Tongue (tissue), 2 donors: Measurements from ENCODE around the gene ELP6. TPM values are rescaled to one million over a fixed set of nuclear protein-coding genes. Genes with fewer than 3 reads are reported as not detected.
"Not testable (repeated sequence)": the region's sequence is repeated elsewhere in the genome, so short reads cannot be mapped to it uniquely, and the experiment has no call there.

Source experiments
- DNase-seq: peaks from one replicate; pipeline ENCODE4 v3.0.0-alpha.2; 2015
- total RNA-seq: library from RNA; depleted of rRNA; stranded (reverse); fragments of >200 nt; gene quantifications from one replicate; pipeline ENCODE4 v1.2.3, GENCODE V29; 2014

Gene ELP6
- total RNA-seq, 1 donor from 2014 or later, result 17.8 TPM

DNA sequence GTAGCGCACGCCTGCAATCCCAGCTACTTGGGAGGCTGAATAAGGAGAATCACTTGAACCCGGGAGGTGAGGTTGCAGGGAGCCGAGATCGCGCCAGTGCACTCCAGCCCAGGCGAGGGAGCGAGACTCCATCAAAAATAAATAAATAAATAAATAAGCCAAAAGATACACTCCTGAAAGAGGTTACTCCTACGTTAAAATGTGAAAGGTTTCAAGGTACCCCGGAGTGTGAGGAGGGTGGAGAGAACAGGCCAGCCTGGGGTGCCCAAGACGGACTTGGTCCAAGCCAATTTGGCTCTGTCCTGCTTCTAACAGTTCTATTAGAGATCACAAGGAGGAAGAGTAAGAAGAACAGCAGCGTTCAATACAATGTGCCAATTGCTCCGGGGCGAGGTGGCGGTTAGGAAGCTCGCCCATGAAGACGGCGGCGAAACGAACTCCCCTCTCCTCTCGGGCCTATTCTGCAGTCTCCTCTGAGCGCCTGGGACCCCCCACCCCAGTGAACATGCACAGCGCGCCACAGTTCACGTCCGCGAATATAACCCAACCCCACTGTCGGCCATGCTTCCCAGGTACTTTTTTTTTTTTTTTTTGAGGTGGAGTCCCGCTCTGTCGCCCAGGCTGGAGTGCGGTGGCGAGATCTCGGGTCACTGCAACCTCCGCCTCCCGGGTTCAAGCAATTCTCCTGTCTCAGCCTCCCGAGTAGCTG is 942 bp downstream of the ELP6 start:
- DNase-seq, result peak; percentile 36

DNA sequence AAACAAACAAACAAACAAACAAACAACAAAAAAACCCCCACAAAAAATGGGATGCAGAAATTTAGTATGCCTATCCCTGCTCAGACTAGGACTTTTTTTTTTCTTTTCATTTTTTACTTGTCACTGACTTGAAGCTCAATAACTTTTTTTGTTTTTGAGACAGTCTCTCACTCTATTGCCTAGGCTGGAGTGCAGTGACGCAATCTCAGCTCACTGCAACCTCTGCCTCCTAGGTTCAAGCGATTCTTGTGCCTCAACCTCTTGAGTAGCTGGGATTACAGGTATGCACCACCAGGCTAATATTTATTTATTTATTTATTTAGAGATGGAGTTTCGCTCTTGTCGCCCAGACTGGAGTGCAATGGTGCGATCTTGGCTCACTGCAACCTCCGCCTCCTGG is 8.2 kb downstream of the ELP6 start:
- not testable (repeated sequence) for DNase-seq

DNA sequence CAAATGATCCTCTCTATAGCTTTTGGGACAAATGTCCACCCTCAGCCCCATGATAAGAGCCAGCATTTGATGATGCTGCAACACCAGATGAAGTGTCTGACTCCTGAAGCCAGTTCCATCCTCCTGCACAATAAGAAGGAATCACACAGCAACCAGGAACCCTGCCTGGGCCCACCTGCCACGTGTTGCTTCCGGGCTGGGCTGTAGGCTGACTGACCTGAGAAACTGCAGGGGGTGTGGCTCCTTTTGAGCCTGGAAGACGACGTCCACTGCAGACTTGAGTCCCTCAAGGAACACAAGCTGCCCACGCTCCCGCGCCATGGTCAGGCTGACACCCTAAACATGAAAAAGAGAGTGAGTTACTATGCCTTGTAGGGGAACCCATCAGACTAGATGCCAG is 9.4 kb downstream of the ELP6 start:
- no peak for DNase-seq

DNA sequence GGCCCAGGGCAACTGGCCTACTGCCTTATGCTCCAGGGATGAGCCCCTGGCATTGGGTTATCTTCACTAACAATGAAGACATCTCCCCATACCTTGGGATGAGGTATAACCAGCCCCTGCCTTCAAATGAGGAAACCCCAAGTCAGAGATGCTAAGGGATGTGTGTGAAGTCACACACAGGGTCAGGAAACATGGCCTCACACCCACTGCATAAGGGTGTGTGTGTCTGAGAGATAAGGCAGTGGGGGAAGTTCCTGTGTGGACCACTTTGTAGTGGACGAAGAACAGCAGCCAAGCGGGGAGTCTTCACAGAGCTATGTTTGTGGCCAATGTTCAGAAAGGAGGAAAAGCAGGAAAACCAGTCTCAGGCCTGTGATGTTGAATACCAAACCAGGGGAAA is 10.5 kb downstream of the ELP6 start:
- no peak for DNase-seq

DNA sequence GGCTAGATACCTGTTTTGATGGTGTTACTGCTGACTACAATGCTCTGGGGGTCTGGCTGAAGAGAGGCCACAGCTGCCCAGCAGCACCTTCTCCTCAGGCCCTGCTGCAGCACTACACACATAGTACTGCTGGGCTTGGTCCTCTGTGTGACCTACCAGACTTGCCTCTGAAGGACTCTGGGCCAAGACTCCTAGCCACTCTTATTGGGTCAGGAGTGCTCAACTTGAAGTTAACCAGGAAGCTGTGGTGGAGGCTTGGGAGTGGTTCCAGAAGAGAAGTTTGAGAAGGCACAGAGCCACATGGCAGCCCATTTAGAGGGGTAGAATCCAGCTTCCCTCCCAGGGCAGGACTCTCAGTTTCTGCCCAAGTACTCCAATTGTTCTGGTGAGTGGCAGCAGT is 16.6 kb downstream of the ELP6 start:
- DNase-seq, result no peak

DNA sequence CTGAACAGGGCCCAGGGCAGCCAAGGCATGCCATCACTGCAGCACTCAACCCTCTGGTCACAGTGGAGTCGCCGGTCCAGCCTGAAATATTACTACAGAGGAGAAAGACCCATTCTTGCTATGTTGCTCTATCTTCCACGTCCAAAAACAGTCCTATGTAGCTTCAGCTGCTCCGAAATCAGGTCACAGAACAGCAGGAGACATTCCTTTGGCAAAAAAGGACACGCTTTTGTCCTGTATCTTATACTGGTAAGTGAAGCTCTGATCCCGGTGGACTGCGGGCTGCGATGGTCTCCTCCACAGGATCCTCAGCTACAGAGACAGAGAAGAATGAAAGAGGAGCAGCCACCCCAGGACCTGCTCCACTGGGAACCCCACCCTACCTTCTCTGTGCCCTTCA is 17.6 kb downstream of the ELP6 start:
- DNase-seq, result no peak

DNA sequence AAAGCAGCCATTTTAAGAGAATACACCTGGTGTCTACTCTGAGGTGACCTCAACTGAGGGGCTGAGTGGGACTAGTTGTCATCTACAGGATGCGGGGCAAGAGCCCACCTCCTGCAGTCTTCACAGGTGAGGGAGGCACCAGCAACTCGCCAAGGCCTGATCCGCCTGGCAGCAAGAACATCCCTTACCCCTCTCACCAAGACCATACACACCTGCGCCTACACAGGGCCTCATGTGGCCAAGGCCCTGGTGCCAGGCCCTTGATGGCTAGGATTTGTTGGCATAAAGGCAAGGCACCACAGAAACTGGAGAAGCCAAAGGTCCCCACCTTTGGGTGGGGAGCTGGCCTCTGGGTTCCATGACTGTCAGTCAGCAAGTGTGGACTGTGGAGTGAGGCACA is 18.4 kb downstream of the ELP6 start:
- DNase-seq, result no peak

DNA sequence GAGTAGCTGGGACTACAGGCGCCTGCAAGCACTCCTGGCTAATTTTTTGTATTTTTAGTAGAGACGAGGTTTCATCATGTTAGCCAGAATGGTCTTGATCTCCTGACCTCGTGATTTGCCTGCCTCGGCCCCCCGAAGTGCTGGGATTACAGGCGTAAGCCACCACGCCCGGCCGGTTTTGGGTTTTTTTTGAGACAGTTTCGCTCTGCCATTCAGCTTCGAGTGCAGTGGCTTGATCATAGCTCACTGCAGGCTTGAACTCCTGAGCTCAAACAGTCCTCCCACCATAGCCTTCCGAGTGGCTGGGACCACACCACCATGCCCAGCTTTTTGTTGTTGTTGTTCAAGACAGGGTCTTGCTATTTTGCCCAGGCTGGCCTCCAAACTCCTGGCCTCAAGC is 21.7 kb downstream of the ELP6 start:
- no peak for DNase-seq

DNA sequence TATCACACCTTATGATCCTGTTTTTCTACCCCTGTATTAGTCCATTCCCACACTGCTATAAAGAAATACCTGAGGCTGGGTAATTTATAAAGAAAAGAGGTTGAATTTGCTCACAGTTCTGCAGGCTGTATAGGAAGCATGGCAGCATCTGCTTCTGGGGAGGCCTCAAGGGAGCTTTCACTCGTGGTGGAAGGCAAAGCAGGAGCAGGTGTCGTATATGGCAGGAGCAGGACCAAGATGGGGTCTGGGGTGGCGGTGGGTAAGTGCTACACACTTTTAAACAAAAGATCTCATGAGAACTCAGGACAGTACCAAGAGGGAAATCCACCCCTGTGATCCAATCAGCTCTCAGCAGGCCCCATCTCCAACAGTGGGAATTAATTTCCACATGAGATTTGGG is 22.3 kb downstream of the ELP6 start:
- no peak for DNase-seq

DNA sequence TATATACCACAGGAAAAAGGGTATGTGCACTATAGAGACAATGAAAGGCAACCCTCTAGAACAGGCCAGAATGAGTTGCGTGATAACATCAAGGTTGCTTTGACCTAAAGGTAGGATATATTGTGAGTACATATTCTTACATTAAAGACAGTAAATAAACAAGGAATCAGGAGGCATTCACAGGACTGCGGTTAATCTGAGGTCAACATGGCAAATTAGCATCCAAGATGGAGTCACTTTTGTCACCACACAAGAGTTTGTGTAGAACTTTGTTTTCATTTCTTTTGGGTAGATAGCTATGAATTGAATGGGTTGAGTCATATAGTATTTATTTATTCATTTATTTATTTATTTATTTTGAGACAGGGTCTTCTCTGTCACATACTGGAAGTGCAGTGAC is 26.2 kb downstream of the ELP6 start:
- no peak for DNase-seq

DNA sequence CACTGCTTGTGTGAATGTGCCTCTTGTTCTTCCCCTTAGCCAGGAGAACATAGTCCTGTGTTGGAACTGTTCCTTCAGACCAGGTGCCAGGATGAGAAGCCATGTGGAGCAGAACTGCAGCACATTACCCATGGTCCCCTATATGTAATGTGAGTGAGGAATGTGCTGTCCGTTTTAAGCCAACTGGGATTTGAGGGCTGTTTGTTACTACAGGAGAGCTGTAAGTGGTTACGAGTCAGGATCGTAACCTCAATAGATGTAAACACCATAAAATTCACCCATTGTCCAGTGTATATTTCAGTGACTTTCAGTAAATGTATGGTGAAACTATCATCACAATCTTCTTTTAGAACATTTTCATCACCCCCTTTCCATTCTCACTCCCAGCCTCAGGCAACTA is 27.7 kb downstream of the ELP6 start:
- no peak for DNase-seq

DNA sequence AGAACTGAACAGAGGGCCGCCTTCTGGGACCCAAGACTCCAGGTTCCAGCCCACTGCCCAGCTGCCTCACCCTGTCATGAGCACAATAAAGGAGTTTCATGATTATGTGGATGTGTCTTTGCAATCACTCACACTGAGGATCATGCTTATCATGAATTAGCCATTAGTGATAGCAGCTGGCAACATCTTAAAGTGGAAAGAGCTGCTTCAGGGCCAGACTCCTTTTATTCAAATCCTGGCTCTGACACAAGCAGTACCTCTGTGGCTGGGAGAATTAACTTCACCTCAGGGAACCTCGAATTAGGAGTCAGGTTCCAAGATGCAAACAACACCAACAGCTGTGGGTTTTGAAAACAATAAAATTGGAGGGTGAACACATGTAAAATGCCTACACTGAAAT is 31.1 kb downstream of the ELP6 start:
- no peak for DNase-seq

DNA sequence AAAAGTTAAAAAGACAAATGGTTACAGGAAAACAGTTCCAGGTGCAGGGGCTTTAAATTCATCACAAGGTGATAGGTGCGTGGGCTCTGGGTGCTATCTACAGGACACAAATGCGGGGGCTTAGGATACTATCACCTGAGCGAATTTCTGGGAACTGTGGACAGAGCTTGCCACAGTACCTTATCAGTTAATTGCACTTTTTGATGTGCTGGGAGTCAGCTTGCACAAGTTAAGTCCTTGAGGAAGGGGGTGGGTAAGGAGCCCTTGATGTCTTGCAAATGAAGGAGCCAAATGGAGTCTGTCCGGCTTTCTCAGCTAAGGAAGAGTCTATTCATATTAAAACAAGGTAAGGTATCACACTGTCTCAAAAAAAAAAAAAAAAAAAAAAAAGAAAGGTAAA is 31.7 kb downstream of the ELP6 start:
- DNase-seq, result not testable (repeated sequence)

DNA sequence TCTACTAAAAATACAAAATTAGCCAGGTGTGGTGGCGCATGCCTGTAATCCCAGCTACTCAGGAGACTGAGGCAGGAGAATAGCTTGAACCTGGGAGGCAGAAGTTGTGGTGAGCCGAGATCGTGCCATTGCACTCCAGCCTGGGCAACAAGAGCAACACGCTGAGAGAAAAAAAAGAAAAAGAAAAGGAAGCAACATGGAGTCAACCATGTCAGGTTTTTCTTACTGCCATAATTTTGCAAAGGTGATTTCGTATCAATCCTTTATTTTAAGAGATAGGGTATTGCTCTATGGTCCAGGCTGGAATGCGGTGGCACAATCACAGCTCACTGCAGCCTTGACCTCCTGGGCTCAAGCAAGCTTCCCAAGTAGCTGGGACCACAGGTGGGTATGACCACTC is 33.2 kb downstream of the ELP6 start:
- DNase-seq, result not testable (repeated sequence)

DNA sequence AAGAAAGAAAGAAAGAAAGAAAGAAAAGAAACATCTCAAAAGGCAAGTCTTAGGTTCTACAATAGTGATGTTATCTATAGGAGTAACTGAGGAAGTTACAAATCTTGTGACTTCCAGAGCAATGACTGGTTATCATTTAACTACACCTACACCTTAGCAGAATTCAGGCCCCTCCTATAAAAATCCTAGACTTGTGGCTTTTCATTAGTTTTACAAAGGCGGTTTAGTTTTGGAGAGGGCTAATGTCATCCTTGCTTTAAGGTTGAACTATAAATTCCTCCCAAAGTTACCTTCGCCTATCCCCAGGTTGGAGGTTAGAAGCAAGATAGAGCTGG is 33.7 kb downstream of the ELP6 start:
- no peak for DNase-seq

DNA sequence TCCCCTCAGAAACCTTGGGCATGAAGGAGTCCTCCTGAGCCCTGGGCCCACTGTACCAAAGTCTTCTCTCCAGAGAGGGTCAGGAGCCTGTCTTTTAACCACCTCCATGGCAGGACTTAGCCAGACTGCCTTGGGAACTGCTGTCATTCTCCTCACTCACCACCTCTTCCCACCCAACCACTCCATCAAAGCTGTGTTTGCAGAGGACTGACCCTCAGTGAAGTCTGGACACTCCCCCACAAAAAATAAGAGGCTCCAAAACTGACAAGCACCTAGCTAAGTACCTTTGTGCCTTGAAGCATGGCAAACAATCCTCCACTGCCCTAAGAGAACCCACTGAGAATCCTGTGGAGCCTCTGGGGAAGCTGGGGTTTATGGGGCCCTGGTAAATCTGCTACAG is 35.5 kb downstream of the ELP6 start:
- DNase-seq, result no peak

DNA sequence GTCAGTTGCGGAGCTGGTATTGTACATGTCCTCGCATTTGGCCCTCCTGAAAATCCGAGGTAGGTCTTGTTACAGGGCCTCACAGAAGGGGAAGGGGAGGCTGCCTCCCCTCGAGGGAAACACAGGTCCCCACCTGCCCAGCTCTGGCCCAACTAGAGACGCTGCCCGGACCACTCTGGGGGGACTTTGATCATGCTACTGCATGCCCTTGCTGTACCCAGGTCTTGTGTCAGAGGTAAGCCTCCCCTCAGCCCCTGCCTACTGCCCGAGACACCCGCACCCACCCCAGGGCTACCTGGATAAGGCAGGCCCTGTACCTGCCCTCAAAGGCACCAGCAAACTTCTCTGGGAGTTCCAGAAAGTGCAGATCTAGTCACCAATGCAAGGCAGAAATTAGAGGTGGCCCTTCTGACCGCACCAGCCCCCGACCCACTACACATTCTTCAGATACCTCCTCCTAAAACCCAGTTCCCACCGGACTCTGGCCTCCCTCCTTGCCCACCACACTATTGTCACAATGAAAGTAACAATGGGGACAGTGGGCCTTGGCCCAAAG is 36.8 kb downstream of the ELP6 start:
- DNase-seq, result no peak

DNA sequence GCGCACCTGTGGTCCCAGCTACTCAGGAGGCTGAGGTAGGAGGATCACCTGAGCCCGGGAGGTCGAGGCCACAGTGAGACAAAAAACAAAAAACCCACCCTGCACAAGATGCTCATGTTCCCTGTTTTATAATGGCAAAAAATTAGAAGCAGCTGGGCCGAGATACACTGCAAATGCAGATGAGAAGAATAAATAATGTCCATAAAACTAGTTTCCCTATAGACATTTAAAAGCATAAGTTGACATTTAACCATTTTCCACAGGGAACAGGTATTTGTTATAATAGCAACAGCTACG is 37.2 kb downstream of the ELP6 start:
- no peak for DNase-seq

DNA sequence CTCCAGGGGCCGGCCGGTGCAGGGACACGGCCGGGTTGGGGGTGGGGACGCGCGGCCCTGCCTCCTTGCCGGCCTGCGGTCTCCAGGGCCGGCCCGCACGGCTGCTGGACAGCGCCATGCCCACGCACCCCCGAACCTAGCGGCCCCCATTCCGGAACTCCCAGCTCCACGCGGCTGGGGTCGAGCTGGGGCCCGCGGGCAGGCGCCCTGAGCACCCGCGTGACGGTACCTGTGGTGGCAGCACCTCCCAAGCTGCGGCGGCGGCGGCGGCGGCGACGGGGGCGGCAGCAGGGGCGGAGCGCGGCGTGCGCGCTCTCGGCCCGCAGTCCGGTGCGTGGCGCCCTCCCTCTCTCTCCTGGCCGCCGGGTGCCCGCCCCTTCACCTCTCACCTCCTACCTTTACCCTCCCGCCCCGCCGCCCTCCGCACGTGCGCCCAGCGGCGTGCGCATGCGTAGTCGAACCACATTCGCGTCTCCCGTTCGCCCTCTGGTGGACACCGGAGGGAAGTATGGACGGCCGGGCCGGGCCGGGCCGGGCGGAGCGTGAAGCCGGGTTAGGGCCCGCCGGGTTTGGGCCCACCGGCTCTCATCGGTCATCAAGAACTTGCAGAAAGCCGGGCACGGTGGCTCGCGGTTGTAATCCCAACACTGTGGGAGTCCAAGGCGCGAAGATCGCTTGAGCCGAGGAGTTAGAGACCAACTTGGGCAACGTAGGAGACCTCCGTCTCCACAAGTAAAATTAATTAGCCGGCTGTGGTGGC is 37.8 kb downstream of the ELP6 start, which contains the start of gene SCAP:
SCAP (minus strand) TSS at position 372 of the 760 bp plus-strand sequence. CDS start 32,948 bp downstream, outside the sequence.
- peak; percentile 94 for DNase-seq

DNA sequence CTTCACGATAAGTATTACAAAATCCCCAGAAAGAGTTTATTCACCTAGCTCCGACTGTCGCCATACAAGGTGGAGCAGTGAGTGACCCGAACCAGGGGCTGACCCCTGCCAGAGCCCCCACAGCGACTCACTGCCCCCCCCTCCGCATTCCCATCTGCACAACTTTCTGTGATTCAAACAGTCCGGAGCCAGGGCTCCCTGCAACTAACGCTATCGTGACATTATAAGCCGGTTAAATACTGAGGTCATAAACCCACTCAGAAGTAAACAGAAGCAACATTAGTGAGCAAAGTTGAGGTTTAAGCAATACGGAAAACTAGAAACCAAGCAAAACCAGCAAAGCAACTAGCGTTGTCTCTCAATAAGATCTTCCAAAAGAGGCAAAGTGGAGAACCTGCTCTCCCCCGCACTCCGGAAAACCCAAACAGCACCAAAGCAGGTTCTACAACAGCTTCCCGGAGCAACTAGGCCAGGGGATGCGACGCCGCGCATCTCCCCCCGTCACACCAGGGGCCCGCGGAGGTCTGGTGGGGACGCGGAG is 38.4 kb downstream of the ELP6 start:
- DNase-seq, result no peak

DNA sequence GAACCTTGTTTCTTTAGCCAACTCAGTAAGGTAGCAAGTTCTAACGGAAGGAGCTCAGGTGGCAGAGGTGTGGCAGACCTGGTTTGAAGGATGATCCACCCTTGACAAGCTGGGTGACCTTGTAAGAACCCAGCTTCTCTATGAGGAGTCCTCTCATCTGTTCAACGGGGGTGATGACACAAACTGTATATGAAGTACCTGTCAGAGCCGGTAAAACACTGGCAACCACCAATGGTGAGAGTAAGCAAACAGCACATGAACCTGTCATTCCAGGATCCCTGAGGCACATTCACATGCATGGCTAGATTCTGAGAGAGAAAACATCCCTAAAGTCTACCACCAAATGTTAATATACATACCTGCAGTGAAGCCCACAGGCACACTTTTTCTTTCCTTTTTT is 40.1 kb downstream of the ELP6 start:
- DNase-seq, result peak; percentile 17

DNA sequence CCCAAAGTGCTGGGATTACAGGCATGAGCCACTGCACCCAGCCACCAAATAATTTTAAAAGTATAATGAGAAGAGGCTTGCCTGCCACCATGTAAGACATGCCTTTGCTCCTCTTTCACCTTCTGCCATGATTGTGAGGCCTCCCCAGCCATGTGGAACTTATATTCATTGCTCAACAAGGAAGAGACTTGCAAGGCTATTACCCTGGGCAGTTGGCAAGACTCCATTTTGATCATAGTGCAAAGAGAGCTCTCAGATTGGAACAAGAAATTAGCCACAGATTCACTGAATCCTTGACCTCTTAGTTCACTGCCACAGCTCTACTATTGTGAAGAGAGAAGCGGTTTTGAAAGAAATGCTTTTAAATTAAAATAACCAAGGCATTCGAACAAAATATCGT is 43.9 kb downstream of the ELP6 start:
- no peak for DNase-seq

DNA sequence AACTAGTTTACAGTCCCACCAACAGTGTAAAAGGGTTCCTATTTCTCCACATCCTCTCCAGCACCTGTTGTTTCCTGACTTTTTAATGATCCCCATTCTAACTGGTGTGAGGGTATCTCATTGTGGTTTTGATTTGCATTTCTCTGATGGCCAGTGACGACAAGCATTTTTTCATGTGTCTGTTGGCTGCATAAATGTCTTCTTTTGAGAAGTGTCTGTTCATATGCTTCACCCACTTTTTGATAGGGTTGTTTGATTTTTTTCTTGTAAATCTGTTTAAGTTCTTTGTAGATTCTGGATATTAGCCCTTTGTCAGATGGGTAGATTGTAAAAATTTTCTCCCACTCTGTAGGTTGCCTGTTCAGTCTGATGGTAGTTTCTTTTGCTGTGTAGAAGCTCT is 45.2 kb downstream of the ELP6 start:
- not testable (repeated sequence) for DNase-seq

DNA sequence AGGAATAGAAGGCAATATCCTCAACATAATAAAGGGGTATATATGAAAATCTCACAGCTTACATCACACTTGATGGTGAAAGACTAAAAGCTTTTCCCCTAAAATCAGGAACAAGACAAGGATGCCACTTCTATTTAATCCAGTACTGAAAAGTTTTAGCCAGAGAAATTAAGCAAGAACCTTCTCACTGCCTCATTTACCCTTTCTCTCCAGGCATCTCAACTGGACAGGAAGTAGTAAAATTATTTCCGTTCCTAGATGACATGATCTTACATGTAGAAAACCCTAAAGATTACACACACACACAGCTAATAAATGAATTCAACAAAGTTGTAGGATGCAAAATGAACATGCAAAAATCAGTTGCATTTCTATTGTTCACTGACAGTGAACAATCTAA is 48.9 kb downstream of the ELP6 start:
- DNase-seq, result no peak
